Astrocyte of the hippocampus (primary cell): ENCODE data around the gene LINGO1.
A peak's percentile ranks its signal among the peaks of the same experiment; 100 is the strongest.

ENCODE experiments used
- DNase-seq: peaks from one replicate; pipeline ENCODE4 v3.0.0; 2011; ENCODE audit warnings: low read depth, low spot score

LINGO1 gene

GRCh38 chr15:77631745-77632533 is 773 bp downstream of the LINGO1 start:
- DNase-seq, result peak; percentile 28

DNA sequence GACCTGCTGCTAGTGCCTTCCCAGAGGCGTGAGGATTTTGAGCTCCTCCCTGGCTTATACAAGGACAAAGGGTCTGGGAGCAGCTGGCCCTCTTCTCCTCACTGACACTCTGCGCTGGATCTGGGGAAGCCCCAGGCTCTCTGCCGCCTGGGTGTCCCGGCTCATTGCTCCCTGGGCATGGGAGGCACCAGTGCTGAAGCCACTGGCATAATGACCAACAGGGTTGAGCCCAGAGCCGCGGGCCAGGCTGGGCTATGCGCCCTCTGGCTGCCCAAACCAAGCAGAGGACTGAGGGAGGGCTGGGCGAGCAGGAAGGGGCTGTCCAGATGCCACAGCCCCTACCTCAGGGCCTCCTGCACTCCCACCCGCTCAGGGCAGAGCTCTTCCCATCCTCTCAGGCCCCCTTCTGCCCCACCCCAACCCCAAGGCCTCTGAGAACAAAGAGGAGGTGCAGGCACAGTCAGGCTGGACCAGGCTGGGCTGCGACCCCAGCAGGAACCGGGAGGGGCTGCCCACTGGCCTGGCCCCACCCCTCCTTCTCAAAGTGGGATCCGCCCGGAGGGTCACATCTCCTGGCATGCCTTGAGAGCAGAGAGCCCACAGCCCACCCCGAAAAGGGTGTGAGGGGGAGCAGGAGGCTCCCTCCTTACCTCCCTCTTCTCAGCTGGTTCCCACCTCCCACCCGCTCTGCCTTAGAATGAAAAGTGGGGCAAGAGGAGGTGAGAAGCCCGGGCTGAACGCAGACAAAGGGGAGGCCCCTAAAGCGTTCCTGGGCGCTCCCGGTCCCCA is 1.6 kb downstream of the LINGO1 start:
- DNase-seq, result peak; percentile 50

- no peak for DNase-seq
Measured at GRCh38 chr15:77630056-77630455, 2.7 kb downstream of the LINGO1 start.

- no peak for DNase-seq
Measured at GRCh38 chr15:77629070-77630030, 3.4 kb downstream of the LINGO1 start.

DNA sequence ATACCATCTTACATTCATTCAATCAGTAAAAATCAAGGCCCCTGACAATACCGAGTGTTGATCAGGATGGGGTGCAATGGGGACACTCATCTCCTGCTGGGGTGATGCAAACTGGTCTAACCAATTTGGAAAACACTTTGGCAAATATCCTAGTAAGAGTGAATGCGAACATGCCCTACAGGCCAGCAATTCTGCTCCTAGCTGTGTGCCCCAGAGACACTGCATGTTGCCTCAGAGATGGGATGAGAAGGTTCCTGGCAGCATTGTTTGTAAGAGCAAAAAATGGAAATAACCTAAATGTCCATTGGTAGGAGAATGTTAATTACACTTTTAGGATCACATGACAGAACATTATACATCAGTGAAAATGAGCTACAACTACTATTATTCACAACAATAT is 4.7 kb downstream of the LINGO1 start:
- DNase-seq, result no peak

DNA sequence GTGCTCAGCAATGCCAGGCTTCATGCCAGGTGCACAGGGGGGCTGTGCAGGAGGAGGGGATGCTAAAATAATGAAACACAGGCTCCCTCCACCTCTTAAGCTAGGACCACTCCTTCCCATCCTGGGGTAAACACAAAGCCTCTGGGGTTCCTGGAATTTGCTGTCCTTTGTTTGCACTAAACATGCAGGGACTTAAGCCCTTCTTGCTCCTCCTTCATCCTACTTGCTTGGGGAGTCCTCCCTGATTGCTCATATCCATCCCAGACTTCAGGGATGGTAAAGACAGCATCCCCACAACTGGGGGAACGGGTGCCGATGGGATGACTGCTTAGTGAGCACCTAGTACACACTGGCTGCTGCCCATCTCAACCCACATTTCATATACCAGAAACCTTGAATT is 5.1 kb downstream of the LINGO1 start:
- no peak for DNase-seq

- no peak for DNase-seq
Measured at GRCh38 chr15:77627067-77627466, 5.6 kb downstream of the LINGO1 start.

DNA sequence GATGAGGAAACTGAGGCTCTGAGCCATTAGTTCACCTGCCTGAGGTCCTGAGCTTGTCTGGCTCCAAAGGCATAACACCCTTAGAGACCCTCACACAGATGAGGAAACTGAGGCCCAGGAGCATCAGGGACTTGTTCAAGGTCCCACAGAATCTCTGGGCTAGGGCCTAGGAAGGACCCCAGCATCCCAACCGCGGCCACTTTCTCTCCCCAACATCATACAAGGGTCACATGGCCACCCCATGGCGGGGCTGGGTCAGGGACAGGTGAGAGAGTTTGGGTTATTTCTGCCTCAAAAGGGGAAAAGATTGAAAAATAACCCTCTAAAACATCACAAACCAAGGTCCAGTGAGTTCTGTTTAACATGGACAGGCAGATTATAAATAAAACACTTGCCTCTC is 6.7 kb downstream of the LINGO1 start:
- no peak for DNase-seq

DNA sequence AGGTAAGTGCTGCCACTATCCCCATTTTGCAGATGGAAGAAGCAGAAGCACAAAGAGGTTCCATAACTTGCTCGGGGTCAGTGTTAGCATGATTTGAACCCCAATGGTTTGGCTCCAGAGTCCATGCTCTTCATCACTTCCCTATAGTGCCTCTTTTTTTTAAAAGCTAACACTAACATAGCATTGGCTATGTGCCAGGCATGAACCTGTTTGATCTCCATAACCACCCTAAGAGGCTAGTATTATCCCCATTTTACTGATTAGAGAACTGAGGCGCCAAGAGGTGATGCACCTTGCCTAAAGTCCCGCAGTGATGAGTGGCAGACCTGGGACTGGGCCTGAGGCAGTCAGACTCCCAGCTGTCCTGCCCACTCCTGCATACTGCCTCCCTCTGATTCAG is 7.3 kb downstream of the LINGO1 start:
- DNase-seq, result no peak

GRCh38 chr15:77624868-77625267 is 7.8 kb downstream of the LINGO1 start:
- DNase-seq, result no peak

DNA sequence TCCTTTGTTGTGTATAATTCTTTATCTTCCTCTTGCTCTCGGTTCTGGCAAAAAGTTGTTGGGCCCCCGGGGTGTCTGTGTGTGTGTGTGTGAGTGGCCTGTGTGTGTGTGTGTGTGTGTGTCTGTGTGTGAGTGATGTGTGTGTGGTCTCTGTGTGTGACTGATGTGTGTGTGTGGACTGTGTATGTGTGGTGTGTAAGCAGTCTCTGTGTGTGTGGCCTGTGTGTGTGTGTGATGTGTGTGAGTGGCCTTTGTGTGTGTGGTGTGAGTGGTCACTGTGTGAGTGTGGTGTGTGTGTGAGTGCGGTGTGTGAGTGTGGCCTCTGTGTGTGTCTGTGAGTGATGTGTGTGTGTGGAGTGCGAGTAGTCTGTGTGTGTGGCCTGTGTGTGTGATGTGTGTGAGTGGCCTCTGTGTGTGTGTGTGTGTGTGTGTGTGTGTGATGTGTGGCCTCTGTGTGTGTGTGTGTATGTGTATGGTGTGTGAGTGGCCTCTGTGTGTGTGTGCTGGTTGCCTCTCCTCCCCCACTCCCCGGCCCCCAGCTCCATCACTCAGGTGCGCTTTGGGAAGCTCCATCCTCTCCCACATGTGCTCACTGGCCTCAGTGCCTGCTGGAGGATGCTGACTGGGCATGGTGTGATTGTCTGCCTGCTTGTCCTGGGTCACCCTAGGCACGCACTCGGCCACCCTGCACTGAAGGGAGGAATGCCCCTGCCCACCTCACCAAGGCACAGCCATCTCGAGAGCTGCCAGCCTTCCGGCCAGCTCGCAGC is 8.8 kb downstream of the LINGO1 start:
- no peak for DNase-seq

DNA sequence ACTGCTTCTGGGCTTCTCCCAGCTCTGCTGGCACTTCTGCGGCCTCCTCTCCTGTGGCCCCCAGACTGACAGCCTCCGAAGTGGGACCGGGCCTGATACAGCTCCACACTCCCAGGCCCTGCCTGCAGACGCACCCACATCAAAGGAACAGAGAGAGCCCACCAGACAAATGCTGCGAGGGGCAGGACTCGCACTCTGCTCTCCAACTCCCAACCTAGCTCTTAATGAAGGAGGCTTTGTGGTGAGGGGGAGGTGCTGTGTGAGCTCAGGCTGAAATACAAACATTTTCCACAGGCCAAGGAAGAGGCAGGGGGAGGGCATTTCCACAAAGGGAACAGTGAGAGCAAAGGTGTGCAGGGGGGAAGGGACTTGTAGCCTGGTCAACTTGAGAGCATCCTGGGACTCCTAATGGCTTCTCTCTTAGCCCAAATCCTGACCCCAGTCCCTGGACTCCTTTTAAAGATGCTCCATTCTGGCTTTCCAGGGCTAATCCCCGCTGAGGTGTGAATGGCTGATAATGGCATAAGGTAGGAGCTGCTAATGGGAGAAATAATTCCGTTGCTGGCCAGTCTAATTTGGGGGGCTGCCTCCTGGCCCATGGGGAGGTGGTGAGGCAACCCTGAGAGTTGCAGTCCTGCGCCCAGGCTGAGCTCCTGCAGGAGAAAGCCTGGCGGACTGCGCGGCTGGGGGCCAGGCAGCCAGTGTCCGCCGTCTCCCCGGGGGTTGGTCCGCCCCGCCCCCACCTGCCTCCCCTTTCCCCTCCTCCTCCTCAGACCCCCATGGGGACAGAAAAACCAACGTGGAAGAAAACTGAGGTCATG is 9.6 kb downstream of the LINGO1 start:
- no peak for DNase-seq

DNA sequence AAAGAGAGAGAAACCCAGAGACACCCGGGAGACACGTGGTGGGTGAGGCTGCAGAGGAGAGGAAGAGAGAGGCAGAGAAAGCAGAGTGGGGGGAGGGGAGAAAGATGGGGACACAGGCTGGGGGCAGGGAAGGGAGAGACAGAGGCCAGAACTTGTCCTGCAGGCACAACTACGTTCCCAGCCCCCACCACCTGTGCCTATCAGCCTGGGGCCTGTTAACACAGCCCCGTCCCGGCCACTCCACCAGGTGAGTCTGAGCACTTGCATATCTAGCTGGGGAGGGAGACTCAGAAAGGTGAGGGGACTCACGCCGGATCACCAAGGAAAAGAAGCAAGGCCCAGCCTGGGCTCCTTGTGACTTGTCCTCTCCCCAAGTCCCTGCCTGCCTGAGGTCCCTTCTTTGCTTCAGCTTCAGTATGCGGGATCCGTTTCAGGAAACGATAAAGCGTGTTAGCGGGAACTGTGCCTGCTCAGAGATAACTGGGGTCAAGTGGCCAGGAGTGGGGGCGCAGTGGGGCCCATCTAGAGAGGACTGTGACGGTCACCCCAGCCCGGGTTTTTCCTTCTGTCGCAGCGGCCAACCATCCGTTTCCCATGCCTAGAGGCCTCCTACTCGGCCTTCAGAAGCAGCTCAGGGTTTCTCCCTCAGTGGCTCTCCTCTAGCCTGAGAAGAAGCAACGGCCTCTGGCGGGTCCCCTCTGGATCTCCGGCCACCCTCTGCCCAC is 10.3 kb downstream of the LINGO1 start:
- no peak for DNase-seq

DNA sequence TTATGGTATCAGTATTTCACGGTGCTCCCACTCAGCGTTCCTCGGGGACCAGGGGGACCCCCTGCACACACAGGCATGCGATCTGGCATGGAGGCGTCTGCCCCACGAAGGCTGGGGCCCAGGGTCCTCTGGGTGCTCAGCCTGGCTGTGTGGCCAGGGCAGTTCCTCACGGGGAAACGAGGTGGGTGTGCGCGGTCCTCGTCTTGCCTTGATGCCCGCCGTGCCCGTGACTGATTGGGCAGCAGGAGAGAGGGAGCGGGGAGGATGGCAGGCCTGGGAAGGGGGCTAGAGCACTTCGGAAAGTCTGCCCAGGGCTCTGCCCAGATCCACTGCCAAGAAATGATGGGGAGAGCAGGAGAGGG is 10.9 kb downstream of the LINGO1 start:
- no peak for DNase-seq

DNA sequence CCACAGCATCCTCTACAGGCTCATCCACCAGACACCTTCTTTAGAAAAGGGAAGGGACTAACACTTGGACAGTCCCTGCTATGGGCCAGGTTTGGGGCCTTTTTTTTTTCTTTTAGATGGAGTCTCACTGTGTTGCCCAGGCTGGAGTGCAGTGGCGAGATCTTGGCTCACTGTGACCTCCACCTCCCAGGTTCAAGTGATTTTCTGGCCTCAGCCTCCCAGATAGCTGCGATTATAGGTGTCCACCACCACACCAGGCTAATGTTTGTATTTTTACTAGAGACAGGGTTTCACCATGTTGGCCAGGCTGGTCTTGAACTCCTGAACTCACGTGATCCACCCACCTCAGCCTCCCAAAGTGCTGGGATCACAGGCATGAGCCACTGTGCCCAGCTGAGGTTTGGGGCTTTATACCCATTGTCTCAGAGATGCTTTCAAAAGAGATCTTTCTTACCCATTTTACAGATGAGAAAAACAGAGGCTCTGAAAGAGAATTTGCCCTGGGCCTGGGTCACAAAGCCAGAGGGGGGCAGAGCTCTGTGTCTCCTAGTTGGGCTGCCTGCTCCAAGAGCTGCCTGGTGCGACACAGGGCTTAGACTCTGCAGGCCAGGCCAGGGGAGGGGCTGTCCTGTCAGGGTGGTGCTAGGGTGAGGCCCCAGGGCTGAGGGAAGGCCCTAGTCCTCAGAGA is 11.6 kb downstream of the LINGO1 start:
- no peak for DNase-seq

- no peak for DNase-seq
Measured at GRCh38 chr15:77620297-77620696, 12.4 kb downstream of the LINGO1 start.

DNA sequence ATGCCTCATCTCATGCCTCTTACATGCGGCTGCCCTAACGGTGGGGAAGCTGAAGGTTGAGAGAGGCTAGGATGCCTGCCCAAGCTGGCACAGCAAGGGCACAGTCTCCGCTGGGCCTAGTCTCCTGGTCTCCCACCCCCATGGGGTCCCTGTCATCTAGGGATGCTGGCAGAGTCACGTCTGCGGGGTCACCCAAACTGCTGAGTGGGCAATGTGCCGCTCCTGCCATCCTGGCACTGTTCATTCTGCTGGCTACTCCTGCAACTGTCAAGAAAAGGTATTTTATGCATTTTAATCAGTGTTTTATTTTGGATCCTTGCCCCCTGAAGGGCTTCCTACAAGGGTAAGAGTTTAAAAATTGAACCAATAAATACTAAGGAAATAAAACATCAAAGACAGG is 12.8 kb downstream of the LINGO1 start:
- DNase-seq, result no peak

- no peak for DNase-seq
Measured at GRCh38 chr15:77617476-77618230, 15.1 kb downstream of the LINGO1 start.
